ENCODE data around the gene PIK3R6. TPM values are rescaled to one million over a fixed set of nuclear protein-coding genes. Genes with fewer than 3 reads are reported as not detected.

The PIK3R6 gene
- total RNA-seq, 1 donor from 2014 or later = not detected

DNA sequence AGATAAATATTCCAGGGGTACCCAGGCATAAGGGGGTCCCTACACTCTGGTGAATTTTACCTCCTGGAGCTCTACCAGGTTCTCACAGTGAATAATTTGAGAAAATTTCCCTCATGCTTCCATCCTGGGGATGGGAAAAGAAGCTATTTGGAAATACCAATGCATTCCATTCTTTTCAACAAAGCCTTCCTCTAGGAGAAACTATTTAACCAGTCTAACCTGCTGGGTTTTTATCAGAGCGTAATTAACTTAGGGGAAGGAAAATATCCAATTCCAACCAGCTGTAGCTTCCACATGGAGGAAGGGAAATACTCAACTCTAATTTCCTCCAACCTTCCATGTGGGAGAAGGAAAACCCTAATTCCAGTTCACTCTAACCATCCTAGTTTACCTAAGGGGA lies 85.3 kb downstream of the PIK3R6 start:
- H3K4me3 ChIP-seq (ENCODE audit: low read depth, low read length) = no peak overlapping the region
- TF ChIP-seq, protein P1, sequence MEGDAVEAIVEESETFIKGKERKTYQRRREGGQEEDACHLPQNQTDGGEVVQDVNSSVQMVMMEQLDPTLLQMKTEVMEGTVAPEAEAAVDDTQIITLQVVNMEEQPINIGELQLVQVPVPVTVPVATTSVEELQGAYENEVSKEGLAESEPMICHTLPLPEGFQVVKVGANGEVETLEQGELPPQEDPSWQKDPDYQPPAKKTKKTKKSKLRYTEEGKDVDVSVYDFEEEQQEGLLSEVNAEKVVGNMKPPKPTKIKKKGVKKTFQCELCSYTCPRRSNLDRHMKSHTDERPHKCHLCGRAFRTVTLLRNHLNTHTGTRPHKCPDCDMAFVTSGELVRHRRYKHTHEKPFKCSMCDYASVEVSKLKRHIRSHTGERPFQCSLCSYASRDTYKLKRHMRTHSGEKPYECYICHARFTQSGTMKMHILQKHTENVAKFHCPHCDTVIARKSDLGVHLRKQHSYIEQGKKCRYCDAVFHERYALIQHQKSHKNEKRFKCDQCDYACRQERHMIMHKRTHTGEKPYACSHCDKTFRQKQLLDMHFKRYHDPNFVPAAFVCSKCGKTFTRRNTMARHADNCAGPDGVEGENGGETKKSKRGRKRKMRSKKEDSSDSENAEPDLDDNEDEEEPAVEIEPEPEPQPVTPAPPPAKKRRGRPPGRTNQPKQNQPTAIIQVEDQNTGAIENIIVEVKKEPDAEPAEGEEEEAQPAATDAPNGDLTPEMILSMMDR (conservative IDR thresholded peaks at IDR 0.05; ENCODE audit: low read depth, low read length) = no peak
- no peak for DNase-seq (ENCODE audit: low read depth)

DNA sequence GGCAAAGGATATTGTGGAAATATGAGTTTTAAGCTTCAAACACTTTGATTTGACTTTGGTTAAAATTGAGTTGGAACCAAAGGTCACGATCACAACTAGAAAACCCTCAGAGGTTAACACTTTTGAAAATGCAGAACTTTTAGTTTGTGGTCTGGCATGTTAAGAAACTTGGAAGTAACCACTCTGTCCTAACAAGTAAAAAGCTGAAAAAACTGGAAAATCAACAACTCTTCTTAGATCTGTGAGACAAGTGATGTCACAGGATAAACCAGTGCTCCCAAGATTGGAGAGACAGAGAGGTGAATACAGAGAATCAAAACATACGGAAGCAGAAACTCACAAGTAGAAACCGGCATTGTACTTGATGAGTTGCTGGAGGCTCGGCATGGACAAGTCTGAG lies 85.7 kb downstream of the PIK3R6 start:
- no peak for DNase-seq (ENCODE audit: low read depth)
- TF ChIP-seq, protein P1 (conservative IDR thresholded peaks at IDR 0.05; ENCODE audit: low read depth, low read length) = no peak
- no peak overlapping the region for H3K4me3 ChIP-seq (ENCODE audit: low read depth, low read length)

DNA sequence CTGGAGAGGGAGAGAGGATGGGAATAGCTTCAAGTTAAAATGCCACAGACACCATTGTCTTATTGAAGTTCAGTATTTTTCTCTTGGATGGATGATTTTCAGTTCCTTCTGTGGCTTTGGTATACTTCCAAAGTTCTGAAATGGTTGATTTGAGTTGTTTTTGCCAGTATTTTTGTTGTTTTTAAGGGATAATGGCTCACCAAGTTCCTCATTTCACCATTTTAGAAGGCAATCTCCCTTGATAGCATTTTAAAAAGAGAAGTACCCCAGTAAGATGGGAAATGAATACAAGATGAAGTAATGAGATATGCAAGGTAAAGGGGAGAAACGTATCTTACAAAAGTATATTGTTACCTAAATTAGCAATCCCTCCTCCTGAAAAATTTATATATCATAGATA lies 90.6 kb downstream of the PIK3R6 start:
- DNase-seq (ENCODE audit: low read depth) = no peak
- no peak overlapping the region for H3K4me3 ChIP-seq (ENCODE audit: low read depth, low read length)
- TF ChIP-seq, protein P1 (conservative IDR thresholded peaks at IDR 0.05; ENCODE audit: low read depth, low read length) = no peak

DNA sequence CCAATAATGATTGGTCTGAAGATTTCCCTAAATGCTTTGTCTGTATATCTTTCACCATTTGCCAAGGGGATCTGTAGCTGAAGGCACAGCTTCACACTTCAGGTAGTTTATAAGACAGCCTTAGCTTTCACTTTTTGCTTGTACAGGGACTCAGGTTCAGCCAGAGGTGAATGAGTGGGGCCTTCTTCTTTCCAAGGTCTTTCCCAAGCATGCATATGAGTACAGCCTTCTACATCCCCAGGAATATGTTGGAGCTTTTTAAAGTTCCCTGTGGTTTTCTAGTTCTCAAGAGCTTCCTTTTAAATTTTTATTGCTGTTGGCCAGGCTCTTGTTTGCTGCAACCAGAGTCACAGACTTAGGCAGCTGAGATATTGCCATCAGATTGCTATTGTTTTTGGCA lies 91.2 kb downstream of the PIK3R6 start:
- no peak overlapping the region for H3K4me3 ChIP-seq (ENCODE audit: low read depth, low read length)
- TF ChIP-seq, protein P1 (conservative IDR thresholded peaks at IDR 0.05; ENCODE audit: low read depth, low read length) = no peak
- no peak for DNase-seq (ENCODE audit: low read depth)

DNA sequence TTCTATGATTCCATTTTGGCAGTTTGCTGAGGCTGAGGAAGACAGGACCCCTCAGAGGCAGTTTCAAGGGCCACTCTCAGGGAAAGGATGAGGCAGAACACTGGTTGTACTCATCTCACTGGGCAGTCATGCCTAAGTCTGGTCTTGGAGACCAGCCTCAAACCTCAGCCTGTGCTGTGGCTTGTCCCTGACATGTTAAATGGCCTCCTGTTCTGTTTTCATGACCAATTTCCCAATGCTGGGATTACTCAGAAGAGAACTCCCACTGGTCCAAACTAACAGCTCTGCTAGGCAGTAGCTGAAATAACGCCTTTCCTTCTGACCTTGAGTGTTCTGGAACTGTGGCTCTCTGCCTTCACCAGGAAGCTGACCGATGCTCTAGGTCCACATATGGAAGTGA lies 100.7 kb downstream of the PIK3R6 start:
- no peak for DNase-seq (ENCODE audit: low read depth)

DNA sequence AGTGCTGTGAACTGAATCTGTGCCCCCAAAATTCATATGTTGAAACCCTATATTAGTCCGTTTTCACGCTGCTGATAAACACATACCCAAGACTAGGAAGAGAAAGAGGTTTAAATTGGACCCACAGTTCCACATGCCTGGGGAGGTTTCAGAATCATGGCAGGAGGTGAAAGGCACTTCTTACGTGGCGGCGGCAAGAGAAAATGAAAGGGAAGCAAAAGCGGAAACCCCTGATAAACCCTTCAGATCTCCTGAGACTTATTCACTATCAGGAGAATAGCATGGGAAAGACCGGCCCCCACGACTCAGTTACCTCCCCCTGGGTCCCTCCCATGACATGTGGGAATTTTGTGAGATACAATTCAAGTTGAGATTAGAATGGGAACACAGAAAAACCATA lies 105.5 kb downstream of the PIK3R6 start:
- TF ChIP-seq, protein P1 (conservative IDR thresholded peaks at IDR 0.05; ENCODE audit: low read depth, low read length) = no peak
- no peak for DNase-seq (ENCODE audit: low read depth)
- H3K4me3 ChIP-seq (ENCODE audit: low read depth, low read length) = no peak overlapping the region

More for the DNA sequence above, 100.7 kb downstream of the PIK3R6 start:
- TF ChIP-seq, protein P1 (conservative IDR thresholded peaks at IDR 0.05; ENCODE audit: low read depth, low read length) = no peak
- no peak overlapping the region for H3K4me3 ChIP-seq (ENCODE audit: low read depth, low read length)

DNA sequence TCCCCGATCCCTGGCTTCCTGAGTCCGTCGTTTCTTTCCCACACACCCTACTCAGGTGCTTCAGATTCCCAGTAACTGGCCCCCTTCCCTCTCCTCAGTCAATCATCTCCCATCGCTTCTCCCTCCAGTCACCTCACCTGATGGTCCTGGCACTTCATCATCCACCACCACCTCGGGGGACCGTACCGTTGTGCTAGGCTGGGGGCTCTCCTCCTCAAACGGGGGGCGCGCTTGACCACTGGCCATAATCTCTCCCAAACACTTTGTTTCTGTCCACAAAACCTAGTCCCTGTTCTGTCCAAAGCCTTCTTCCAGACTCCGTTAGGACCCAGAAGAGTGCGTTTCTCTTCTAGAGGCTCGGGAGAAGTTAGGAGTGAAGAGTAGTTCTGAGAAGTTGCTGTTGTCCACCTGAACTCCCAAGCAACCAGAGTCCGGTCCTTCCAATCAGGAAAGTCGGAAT lies 109.3 kb downstream of the PIK3R6 start, which contains the start of gene SPDYE4:
TSS of gene SPDYE4 (minus strand) at position 410 of the 460 bp plus-strand sequence. CDS start at position 246, 164 bp downstream.
- H3K4me3 ChIP-seq (ENCODE audit: low read depth, low read length) = no peak within 1 kb of the TSS
- DNase-seq (ENCODE audit: low read depth) = no peak
- TF ChIP-seq, protein P1 (conservative IDR thresholded peaks at IDR 0.05; ENCODE audit: low read depth, low read length) = no peak

Measured in epithelial cell of proximal tubule (primary cell).